ENCODE measurements around the gene KIF2A.

GRCh38 chr5:62354028-62354874 lies 48.2 kb downstream of the KIF2A start:
- TF ChIP-seq HNRNPH1 (optimal IDR thresholded peaks at IDR 0.05; ENCODE audit: low read depth, low read length) (no peak), EZH2 (IDR thresholded peaks at IDR 0.05; ENCODE audit: borderline replicate concordance, low read depth, low read length) (no peak), MYBL2 (IDR thresholded peaks at IDR 0.05; ENCODE audit: low read depth) (no peak), MYBL2 (CRISPR knock-in tag; IDR thresholded peaks at IDR 0.05; ENCODE audit: borderline replicate concordance) (no peak)
